Heart left ventricle (tissue), 11 donors: ENCODE data around the gene RASSF5. TPM values are rescaled to one million over a fixed set of nuclear protein-coding genes. Genes with fewer than 3 reads are reported as not detected.

Source experiments
- microRNA-seq, 4 donors: library from miRNA; unstranded; fragments of <30 nt; microRNA quantifications; one replicate each; pipeline versions ENCODE4 to v1.2.0, GENCODE V29; 2017 to 2020
- polyA plus RNA-seq, 2 donors: library from polyadenylated mRNA; stranded (reverse); fragments of 200-250 nt; gene quantifications; one replicate each; pipeline ENCODE4 v1.2.3, GENCODE V29; 2013
- total RNA-seq, 9 donors: library from RNA; depleted of rRNA in 2 of 9; stranded (reverse); fragments of >200 nt in 2 of 9; fragmentation: NEBNext Ultra II Directional in 3 of 9; extraction: Animal tissue kit (Norgen Biotek cat#: 25700) in 3 of 9; gene quantifications; one replicate each; pipeline versions ENCODE4 v1.1.0 to v1.2.4, GENCODE V29; 2016 to 2023
- donor health status: ischemic (EF 13 %, LVEDD 7.1; RV severe dilation, severe dysfunction).
- donor health status: healthy with polysubstance abuse.
- donor health status: DM: no; HTN: yes; CAD: no.
- donor health status: DM: no; HTN: no; CAD: no.
- donor health status: ischemic (EF 25% LVEDD 5.7; RV mildly dilated, moderate dysfunction).
- donor health status: healthy.
- donor health status: DM: yes; HTN: yes; CAD: no.
- donor health status: PGD.
- donor health status: nonischemic (EF 23%, LVEDD 6.1; RV moderate dilation, normal function).

RASSF5 gene
- total and polyA plus RNA-seq, 11 donors: 1.3 to 27.4 (median 5.6) TPM

Small RNAs within 50 kb of the gene (microRNA-seq; reads per million reads assigned to microRNA genes)
- 0 to 0.21 (median 0.03) reads per million in 4 donors for gene MIR6769B

Other genes with a start within 250 kb of the RASSF5 start
- 10 to 100 TPM in 1 of 9 donors, 1 to 10 TPM in 6, under 1 TPM in 2; 0.62 to 10.8 (median 1.1) TPM for gene IKBKE, start 37.1 kb upstream of the RASSF5 start, total RNA-seq
- gene IKBKE, start 37.1 kb upstream of the RASSF5 start, polyA plus RNA-seq: under 1 TPM; 0.27 to 0.97 TPM
- 10 to 100 TPM; 21.6 to 37.5 (median 29.0) TPM for gene EIF2D, start 104.9 kb downstream of the RASSF5 start, total RNA-seq
- gene EIF2D, start 104.9 kb downstream of the RASSF5 start, polyA plus RNA-seq: 10 to 100 TPM; 15.6 to 26.8 TPM
- gene DYRK3, start 128.0 kb downstream of the RASSF5 start, total RNA-seq: 10 to 100 TPM; 11.2 to 32.5 (median 15.9) TPM
- gene DYRK3, start 128.0 kb downstream of the RASSF5 start, polyA plus RNA-seq: 10 to 100 TPM in 1 of 2 donors, 1 to 10 TPM in 1; 6.5 to 26.0 TPM
- 100 to 1,000 TPM; 163 to 327 (median 223) TPM for gene MAPKAPK2, start 177.4 kb downstream of the RASSF5 start, total RNA-seq
- gene MAPKAPK2, start 177.4 kb downstream of the RASSF5 start, polyA plus RNA-seq: 100 to 1,000 TPM; 126 to 227 TPM